A549 (cell line): ENCODE measurements around the gene CFAP46.

Experiments
- EP300 ChIP-seq, 2 experiments: fragments of >200 bp; sonication (Bioruptor Twin); formaldehyde crosslinking; IDR thresholded peaks; 2 replicates in 1 of 2; 3 replicates in 1 of 2; pipeline ENCODE4 v1.6.1; 2016 to 2017
- KDM1A ChIP-seq: fragments of 200-600 bp; sonication (generic); IDR thresholded peaks from 2 replicates; pipeline ENCODE4 v1.6.1; 2016; ENCODE audit warnings: low read depth, mild to moderate bottlenecking
- PBX3 ChIP-seq: IDR thresholded peaks from 2 replicates; pipeline ENCODE4 v1.6.1; 2012
- RAD21 ChIP-seq, 2 experiments: fragments of >200 bp in 1 of 2; sonication (Bioruptor Twin) in 1 of 2; formaldehyde crosslinking in 1 of 2; IDR thresholded peaks in 1 of 2; conservative IDR thresholded peaks in 1 of 2; 2 replicates in 1 of 2; 3 replicates in 1 of 2; pipeline ENCODE4 v1.6.1; 2012 to 2018; ENCODE audit warnings: inconsistent platforms in 1 of 2
- TF ChIP-seq, protein P1 (sequence below): fragments of >200 bp; sonication (Bioruptor Twin); formaldehyde crosslinking; IDR thresholded peaks from 3 replicates; pipeline ENCODE4 v1.5.1; 2016

DNA sequence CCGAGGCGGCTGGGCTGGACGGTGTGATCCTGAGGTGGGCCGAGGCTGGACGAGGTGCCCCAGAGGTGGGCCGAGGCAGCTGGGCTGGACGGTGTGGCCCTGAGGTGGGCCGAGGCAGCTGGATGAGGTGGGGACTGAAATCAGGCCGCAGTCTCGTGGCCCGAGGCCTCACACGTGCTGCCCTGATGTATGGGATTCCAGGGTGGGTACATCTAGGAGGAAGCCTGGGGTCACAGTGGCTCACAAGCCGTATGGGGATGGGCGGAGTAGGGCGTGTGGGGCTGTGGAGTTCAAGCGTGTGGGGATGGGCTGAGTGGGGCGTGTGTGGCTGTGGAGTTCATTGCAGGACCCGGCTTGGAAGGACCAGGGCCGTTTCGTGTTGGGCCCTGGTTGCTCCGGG lies 144.0 kb downstream of the CFAP46 start:
- TF ChIP-seq, protein P1, sequence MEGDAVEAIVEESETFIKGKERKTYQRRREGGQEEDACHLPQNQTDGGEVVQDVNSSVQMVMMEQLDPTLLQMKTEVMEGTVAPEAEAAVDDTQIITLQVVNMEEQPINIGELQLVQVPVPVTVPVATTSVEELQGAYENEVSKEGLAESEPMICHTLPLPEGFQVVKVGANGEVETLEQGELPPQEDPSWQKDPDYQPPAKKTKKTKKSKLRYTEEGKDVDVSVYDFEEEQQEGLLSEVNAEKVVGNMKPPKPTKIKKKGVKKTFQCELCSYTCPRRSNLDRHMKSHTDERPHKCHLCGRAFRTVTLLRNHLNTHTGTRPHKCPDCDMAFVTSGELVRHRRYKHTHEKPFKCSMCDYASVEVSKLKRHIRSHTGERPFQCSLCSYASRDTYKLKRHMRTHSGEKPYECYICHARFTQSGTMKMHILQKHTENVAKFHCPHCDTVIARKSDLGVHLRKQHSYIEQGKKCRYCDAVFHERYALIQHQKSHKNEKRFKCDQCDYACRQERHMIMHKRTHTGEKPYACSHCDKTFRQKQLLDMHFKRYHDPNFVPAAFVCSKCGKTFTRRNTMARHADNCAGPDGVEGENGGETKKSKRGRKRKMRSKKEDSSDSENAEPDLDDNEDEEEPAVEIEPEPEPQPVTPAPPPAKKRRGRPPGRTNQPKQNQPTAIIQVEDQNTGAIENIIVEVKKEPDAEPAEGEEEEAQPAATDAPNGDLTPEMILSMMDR = no peak
- no peak for TF ChIP-seq KDM1A
- TF ChIP-seq RAD21 (conservative IDR thresholded peaks at IDR 0.05 in 1 of 2, IDR thresholded peaks at IDR 0.05 in 1 of 2) = no peak
- TF ChIP-seq PBX3 = no peak
- TF ChIP-seq EP300 (IDR thresholded peaks at IDR 0.05) = no peak
